GM12878 (cell line): Measurements from ENCODE around the gene ADGRG4. TPM values are rescaled to one million over a fixed set of nuclear protein-coding genes. Genes with fewer than 3 reads are reported as not detected.

Experiments used
- ATAC-seq: fragments of 200-7000 bp; cut with Tn5 transposase; 3 replicates; pipeline ENCODE4 v1.9.1; 2020; ENCODE audit warnings: mild to moderate bottlenecking, moderate library complexity
- BruUV-seq: library from RNA; stranded (reverse); fragments of 400-500 nt; replicated peaks from 2 replicates; lab custom pipeline; 2021; lab: Mats Ljungman, UMichigan
- CTCF ChIA-PET: fragments of 300-600 bp; sonication (Branson Sonifier 250); formaldehyde crosslinking; extraction: SDS; loops from one replicate; lab custom pipeline; 2021; ENCODE audit warnings: inconsistent platforms; lab: Yijun Ruan, JAX
- POLR2A ChIA-PET: fragments of 350-600 bp; formaldehyde crosslinking; extraction: SDS; loops from one replicate; lab custom pipeline; 2021; ENCODE audit warnings: inconsistent platforms; lab: Charles Lee
- RAD21 ChIA-PET: fragments of 300-600 bp; sonication (Branson Sonifier 250); formaldehyde crosslinking; loops from one replicate; lab custom pipeline; 2023; ENCODE audit warnings: antibody characterized with exemption; ENCODE audit not compliant: unreplicated experiment; lab: Charles Lee
- SMC1A ChIA-PET: fragments of 300-600 bp; sonication (Branson Sonifier 250); formaldehyde crosslinking; loops from one replicate; lab custom pipeline; 2023; ENCODE audit not compliant: unreplicated experiment, uncharacterized antibody; lab: Charles Lee
- DNase-seq: peaks from one replicate; pipeline ENCODE4 v3.0.0-alpha.2; 2011; ENCODE audit warnings: low read depth, low spot score
- FAIRE-seq: peaks from 3 replicates; lab custom pipeline; 2011; peaks lifted over from hg19 to GRCh38; lab: Jason Lieb, UNC
- H2AFZ ChIP-seq: 2 replicates; pipeline ENCODE4 v1.6.0; 2011; ENCODE audit warnings: low read depth, low read length, control low read depth; ENCODE audit not compliant: control insufficient read depth
- H3K27ac ChIP-seq: 2 replicates; pipeline ENCODE4 v1.5.1; 2011; ENCODE audit warnings: control low read depth; ENCODE audit not compliant: control insufficient read depth, insufficient read depth
- H3K27me3 ChIP-seq, 2 experiments: replicated peaks in 1 of 2; 2 replicates each; pipeline versions ENCODE4 v1.6.0 to v1.6.1; 2011; ENCODE audit warnings: low read length in 1 of 2; ENCODE audit not compliant: control insufficient read depth in 2 of 2, insufficient read depth in 2 of 2
- H3K36me3 ChIP-seq, 2 experiments: 2 replicates each; pipeline ENCODE4 v1.5.1; 2011; ENCODE audit warnings: low read length in 1 of 2; ENCODE audit not compliant: control insufficient read depth in 2 of 2, insufficient read depth in 2 of 2
- H3K4me1 ChIP-seq: 2 replicates; pipeline ENCODE4 v1.6.1; 2011; ENCODE audit warnings: mild to moderate bottlenecking, low read length, moderate library complexity, mixed read lengths; ENCODE audit not compliant: control insufficient read depth, insufficient read depth
- H3K4me2 ChIP-seq: 2 replicates; pipeline ENCODE4 v1.6.0; 2011; ENCODE audit warnings: control low read depth; ENCODE audit not compliant: control insufficient read depth, insufficient read depth
- H3K4me3 ChIP-seq: fragments of 200-600 bp; sonication (generic); 2 replicates; pipeline ENCODE4 v1.5.1; 2016
- H3K79me2 ChIP-seq: 2 replicates; pipeline ENCODE4 v1.6.0; 2011; ENCODE audit warnings: low read length; ENCODE audit not compliant: control insufficient read depth, insufficient read depth
- H3K9ac ChIP-seq: 2 replicates; pipeline ENCODE4 v1.8.0; 2011; ENCODE audit warnings: low read length, control low read depth, mixed read lengths; ENCODE audit not compliant: control insufficient read depth, insufficient read depth
- H3K9me3 ChIP-seq: replicated peaks from 3 replicates; pipeline ENCODE4 v1.5.1; 2011; ENCODE audit warnings: mild to moderate bottlenecking, low read length; ENCODE audit not compliant: control insufficient read depth, insufficient read depth
- H4K20me1 ChIP-seq: 2 replicates; pipeline ENCODE4 v1.6.0; 2011; ENCODE audit not compliant: control insufficient read depth, insufficient read depth
- CHD1 ChIP-seq: IDR thresholded peaks from 2 replicates; pipeline ENCODE4 v1.6.1; 2012; ENCODE audit warnings: low read depth, low read length, improper control_type of control experiment
- E2F4 ChIP-seq: IDR thresholded peaks from 2 replicates; pipeline ENCODE4 v1.6.1; 2012; ENCODE audit warnings: low read depth, low read length, improper control_type of control experiment
- FOXK2 ChIP-seq: fragments of 450-650 bp; IDR thresholded peaks from 2 replicates; pipeline ENCODE4 v1.6.1; 2017; ENCODE audit warnings: mild to moderate bottlenecking, moderate library complexity
- HCFC1 ChIP-seq: fragments of 150-350 bp; IDR thresholded peaks from 2 replicates; pipeline ENCODE4 v1.6.1; 2014; ENCODE audit warnings: low read length
- NFYA ChIP-seq: IDR thresholded peaks from 2 replicates; pipeline ENCODE4 v1.6.1; 2011; ENCODE audit warnings: low read depth, mild to moderate bottlenecking, low read length, improper control_type of control experiment, borderline replicate concordance
- NFYB ChIP-seq: IDR thresholded peaks from 2 replicates; pipeline ENCODE4 v1.6.1; 2011; ENCODE audit warnings: low read depth, mild to moderate bottlenecking, low read length, improper control_type of control experiment, moderate library complexity; ENCODE audit not compliant: insufficient read depth
- POLR2AphosphoS5 ChIP-seq: IDR thresholded peaks from 2 replicates; pipeline ENCODE4 v1.6.1; 2011; ENCODE audit warnings: mild to moderate bottlenecking, low read length, inconsistent platforms
- TBL1XR1 ChIP-seq: IDR thresholded peaks from 2 replicates; pipeline ENCODE4 v1.6.1; 2012; ENCODE audit warnings: low read depth, low read length, improper control_type of control experiment
- ZNF207 ChIP-seq: fragments of 450-650 bp; IDR thresholded peaks from 2 replicates; pipeline ENCODE4 v1.6.1; 2014; ENCODE audit warnings: antibody characterized with exemption, mild to moderate bottlenecking, borderline replicate concordance
- ZNF384 ChIP-seq: IDR thresholded peaks from 2 replicates; pipeline ENCODE4 v1.6.1; 2012; ENCODE audit warnings: low read depth, mild to moderate bottlenecking, low read length, improper control_type of control experiment, borderline replicate concordance
- WGBS: methylation state at CpG from one replicate; pipeline ENCODE4 v1.1.6; 2016; ENCODE audit warnings: low lambda C conversion rate; ENCODE audit not compliant: insufficient replicate concordance, insufficient coverage; ENCODE audit errors: missing lambda C conversion rate; 5-methylcytosine and 5-hydroxymethylcytosine counted together
- in situ Hi-C: fragments of 300-500 bp; cut with MboI; formaldehyde crosslinking; loops from 9 replicates; pipeline ENCODE4 v1.14.3; 2018; ENCODE audit warnings: mixed read lengths
- intact Hi-C: fragments of 100-400 bp; cut with micrococcal nuclease; formaldehyde crosslinking; loops from one replicate; pipeline ENCODE4 v1.14.2; 2022; ENCODE audit not compliant: unreplicated experiment
- polyA plus RNA-seq, 11 experiments: library from polyadenylated mRNA; depleted of rRNA in 4 of 11; unstranded in 6 of 11; stranded (reverse) in 5 of 11; fragments of >200 nt; fragmentation: Nextera tagmentation in 4 of 11; fragmentation: Illumina TruSeq in 1 of 11; extraction: Ambion mirVana in 4 of 11; extraction: Trizol in 1 of 11; gene quantifications; 1 replicate in 1 of 11; 2 replicates in 10 of 11; pipeline versions ENCODE4 v1.2.1 to v1.2.3, GENCODE V29; 2011 to 2016; ENCODE audit warnings: inconsistent platforms in 2 of 11, missing spikeins in 2 of 11, low read depth in 1 of 11
- total RNA-seq, 4 experiments: library from RNA; depleted of rRNA in 3 of 4; stranded (reverse); fragments of >200 nt in 3 of 4; fragmentation: Illumina TruSeq in 1 of 4; extraction: Trizol in 1 of 4; gene quantifications; 2 replicates each; pipeline versions ENCODE4 v1.2.1 to v1.2.3, GENCODE V29; 2013 to 2021
- TF ChIP-seq, protein P1 (sequence below): IDR thresholded peaks from 2 replicates; pipeline ENCODE4 v1.6.1; 2012; ENCODE audit warnings: mild to moderate bottlenecking, low read depth, low read length
- TF ChIP-seq, protein P2 (sequence below): fragments of 150-350 bp; IDR thresholded peaks from 2 replicates; pipeline ENCODE4 v1.6.1; 2014; ENCODE audit warnings: mild to moderate bottlenecking, low read depth, low read length
- TF ChIP-seq, protein P3 (sequence below): fragments of 450-650 bp; IDR thresholded peaks from 2 replicates; pipeline ENCODE4 v1.6.1; 2016; ENCODE audit warnings: mild to moderate bottlenecking, moderate library complexity, borderline replicate concordance

Gene ADGRG4
- total and polyA plus RNA-seq, 10 of the 15 experiments (the other 5 are each of a cell fraction or from before 2014, with no cell fraction given): not detected

- Histone ChIP-seq H2AFZ (no peak overlapping the region), H3K9me3 (no peaks in the 10 kb centered on the region), H3K27me3 (no peaks in the 10 kb centered on the region), H3K4me3 (no peak overlapping the region), H3K36me3 (no peaks in the 10 kb centered on the region), H3K4me2 (no peak overlapping the region), H3K27ac (no peak overlapping the region), H3K9ac (no peak overlapping the region), H3K4me1 (no peaks in the 10 kb centered on the region), H3K79me2 (no peaks in the 10 kb centered on the region), H4K20me1 (no peaks in the 10 kb centered on the region)
- no peak for ATAC-seq
- WGBS: 0% methylated on average over 1 of the region's 1 CpG
- ChIA-PET POLR2A (no interaction called here), SMC1A (no interaction called here), RAD21 (no interaction called here), CTCF (no interaction called here)
- FAIRE-seq: no peak
- intact Hi-C loops: no loop called here
- no peak for DNase-seq
- no TSS peak for BruUV-seq
- in situ Hi-C loops: no loop called here
- TF ChIP-seq, protein P1, sequence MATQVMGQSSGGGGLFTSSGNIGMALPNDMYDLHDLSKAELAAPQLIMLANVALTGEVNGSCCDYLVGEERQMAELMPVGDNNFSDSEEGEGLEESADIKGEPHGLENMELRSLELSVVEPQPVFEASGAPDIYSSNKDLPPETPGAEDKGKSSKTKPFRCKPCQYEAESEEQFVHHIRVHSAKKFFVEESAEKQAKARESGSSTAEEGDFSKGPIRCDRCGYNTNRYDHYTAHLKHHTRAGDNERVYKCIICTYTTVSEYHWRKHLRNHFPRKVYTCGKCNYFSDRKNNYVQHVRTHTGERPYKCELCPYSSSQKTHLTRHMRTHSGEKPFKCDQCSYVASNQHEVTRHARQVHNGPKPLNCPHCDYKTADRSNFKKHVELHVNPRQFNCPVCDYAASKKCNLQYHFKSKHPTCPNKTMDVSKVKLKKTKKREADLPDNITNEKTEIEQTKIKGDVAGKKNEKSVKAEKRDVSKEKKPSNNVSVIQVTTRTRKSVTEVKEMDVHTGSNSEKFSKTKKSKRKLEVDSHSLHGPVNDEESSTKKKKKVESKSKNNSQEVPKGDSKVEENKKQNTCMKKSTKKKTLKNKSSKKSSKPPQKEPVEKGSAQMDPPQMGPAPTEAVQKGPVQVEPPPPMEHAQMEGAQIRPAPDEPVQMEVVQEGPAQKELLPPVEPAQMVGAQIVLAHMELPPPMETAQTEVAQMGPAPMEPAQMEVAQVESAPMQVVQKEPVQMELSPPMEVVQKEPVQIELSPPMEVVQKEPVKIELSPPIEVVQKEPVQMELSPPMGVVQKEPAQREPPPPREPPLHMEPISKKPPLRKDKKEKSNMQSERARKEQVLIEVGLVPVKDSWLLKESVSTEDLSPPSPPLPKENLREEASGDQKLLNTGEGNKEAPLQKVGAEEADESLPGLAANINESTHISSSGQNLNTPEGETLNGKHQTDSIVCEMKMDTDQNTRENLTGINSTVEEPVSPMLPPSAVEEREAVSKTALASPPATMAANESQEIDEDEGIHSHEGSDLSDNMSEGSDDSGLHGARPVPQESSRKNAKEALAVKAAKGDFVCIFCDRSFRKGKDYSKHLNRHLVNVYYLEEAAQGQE: no peak
- no peak for TF ChIP-seq HCFC1
- no peak for TF ChIP-seq E2F4
- no peak for TF ChIP-seq NFYB
- TF ChIP-seq NFYA: no peak
- TF ChIP-seq CHD1: no peak
- TF ChIP-seq, protein P2, sequence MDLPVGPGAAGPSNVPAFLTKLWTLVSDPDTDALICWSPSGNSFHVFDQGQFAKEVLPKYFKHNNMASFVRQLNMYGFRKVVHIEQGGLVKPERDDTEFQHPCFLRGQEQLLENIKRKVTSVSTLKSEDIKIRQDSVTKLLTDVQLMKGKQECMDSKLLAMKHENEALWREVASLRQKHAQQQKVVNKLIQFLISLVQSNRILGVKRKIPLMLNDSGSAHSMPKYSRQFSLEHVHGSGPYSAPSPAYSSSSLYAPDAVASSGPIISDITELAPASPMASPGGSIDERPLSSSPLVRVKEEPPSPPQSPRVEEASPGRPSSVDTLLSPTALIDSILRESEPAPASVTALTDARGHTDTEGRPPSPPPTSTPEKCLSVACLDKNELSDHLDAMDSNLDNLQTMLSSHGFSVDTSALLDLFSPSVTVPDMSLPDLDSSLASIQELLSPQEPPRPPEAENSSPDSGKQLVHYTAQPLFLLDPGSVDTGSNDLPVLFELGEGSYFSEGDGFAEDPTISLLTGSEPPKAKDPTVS: no peak
- no peak for TF ChIP-seq ZNF384
- TF ChIP-seq, protein P3, sequence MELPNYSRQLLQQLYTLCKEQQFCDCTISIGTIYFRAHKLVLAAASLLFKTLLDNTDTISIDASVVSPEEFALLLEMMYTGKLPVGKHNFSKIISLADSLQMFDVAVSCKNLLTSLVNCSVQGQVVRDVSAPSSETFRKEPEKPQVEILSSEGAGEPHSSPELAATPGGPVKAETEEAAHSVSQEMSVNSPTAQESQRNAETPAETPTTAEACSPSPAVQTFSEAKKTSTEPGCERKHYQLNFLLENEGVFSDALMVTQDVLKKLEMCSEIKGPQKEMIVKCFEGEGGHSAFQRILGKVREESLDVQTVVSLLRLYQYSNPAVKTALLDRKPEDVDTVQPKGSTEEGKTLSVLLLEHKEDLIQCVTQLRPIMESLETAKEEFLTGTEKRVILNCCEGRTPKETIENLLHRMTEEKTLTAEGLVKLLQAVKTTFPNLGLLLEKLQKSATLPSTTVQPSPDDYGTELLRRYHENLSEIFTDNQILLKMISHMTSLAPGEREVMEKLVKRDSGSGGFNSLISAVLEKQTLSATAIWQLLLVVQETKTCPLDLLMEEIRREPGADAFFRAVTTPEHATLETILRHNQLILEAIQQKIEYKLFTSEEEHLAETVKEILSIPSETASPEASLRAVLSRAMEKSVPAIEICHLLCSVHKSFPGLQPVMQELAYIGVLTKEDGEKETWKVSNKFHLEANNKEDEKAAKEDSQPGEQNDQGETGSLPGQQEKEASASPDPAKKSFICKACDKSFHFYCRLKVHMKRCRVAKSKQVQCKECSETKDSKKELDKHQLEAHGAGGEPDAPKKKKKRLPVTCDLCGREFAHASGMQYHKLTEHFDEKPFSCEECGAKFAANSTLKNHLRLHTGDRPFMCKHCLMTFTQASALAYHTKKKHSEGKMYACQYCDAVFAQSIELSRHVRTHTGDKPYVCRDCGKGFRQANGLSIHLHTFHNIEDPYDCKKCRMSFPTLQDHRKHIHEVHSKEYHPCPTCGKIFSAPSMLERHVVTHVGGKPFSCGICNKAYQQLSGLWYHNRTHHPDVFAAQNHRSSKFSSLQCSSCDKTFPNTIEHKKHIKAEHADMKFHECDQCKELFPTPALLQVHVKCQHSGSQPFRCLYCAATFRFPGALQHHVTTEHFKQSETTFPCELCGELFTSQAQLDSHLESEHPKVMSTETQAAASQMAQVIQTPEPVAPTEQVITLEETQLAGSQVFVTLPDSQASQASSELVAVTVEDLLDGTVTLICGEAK: no peak
- no peak for TF ChIP-seq ZNF207
- TF ChIP-seq POLR2AphosphoS5: no peak
- TF ChIP-seq FOXK2: no peak
- TF ChIP-seq TBL1XR1: no peak
Observed at GRCh38 chrX:136306182-136306581, 5.4 kb downstream of the ADGRG4 start.
